HG02981 (cell line): ENCODE results near the gene NUDT12.

Experiments
- ATAC-seq: cut with Tn5 transposase; IDR thresholded peaks from one replicate; pipeline ENCODE4 v1.9.1; 2021; ENCODE audit warnings: mild to moderate bottlenecking, moderate library complexity; ENCODE audit not compliant: unreplicated experiment

The NUDT12 gene

DNA sequence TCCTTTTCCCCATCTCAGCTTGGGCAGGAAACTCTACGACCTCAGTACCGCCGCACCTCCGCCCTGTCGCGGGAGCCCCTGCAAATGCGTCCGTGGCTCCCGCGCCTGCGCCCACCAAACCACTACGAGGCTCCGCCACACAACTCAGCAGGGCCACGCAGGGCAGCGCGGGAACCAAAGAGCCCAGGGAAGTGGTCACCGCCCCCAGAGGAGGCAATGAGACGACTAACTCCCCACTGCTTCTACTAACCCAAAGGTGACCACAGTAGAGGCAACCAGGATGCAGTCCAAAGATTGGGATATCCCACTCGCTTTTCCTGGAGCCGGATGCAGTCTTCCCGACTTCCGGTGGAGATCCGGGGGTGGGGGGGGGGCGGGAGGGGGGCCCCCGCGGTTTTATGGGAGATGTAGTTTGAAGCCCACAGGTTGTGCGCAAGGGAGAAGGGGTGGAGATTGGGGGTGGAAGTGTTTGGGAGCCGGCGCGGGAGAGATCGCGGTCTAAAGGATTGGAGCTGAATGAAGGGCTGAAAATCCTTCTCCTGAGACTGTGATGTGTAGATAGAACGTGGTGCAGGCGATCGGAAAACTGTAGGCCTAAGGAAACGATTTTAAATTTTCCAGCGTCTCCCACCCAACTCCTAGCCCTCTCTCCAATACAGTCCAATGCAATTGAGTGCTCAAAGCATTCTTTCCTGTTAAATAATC lies at the start of gene NUDT12:
NUDT12 (minus strand) TSS at position 337 of the 705 bp plus-strand sequence. CDS start 2,541 bp downstream, outside the sequence.
- ATAC-seq, result peak; percentile 90

GRCh38 chr5:103607346-103607745 lies 44.8 kb upstream of the NUDT12 start:
- ATAC-seq, result no peak

GRCh38 chr5:103605277-103605676 lies 42.7 kb upstream of the NUDT12 start:
- no peak for ATAC-seq

DNA sequence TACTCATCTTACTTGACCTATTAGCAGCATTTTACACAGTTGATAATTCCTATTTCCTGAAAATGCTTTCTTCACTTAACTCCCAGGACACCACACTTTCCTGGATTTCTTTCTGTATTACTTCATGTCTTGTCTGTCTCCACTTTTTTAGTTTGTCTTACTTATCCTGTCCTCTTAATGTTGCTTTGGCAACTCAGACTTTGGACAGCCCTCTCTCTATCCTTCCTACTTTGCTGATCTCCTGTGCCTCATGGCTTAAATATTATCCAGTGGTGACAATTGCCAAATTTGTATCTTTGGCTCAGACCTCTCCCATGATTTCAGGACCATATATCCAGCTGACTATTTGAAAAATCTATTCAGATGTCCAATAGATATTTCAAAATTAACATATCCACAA lies 39.8 kb upstream of the NUDT12 start:
- ATAC-seq, result no peak

- ATAC-seq, result no peak
These were observed 38.7 kb upstream of the NUDT12 start for GRCh38 chr5:103601314-103601713.

DNA sequence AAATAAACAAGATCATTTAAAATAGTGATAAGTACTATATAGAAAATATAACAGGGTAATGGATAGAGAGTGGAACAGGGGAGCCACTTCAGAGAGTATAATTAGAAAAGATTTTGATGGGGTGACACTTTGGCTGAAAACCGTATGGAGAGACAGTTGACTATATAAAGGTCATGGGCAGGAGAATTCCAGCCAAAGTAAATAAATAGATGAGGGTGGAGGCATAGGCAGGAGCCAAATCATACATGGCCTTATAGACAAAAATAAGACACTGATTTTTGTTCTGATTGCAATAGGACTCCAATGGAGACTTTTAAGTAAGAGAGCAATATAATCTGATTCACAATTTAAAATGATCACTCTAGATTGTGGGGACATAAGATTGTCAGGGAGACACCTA lies 37.5 kb upstream of the NUDT12 start:
- ATAC-seq, result no peak

DNA sequence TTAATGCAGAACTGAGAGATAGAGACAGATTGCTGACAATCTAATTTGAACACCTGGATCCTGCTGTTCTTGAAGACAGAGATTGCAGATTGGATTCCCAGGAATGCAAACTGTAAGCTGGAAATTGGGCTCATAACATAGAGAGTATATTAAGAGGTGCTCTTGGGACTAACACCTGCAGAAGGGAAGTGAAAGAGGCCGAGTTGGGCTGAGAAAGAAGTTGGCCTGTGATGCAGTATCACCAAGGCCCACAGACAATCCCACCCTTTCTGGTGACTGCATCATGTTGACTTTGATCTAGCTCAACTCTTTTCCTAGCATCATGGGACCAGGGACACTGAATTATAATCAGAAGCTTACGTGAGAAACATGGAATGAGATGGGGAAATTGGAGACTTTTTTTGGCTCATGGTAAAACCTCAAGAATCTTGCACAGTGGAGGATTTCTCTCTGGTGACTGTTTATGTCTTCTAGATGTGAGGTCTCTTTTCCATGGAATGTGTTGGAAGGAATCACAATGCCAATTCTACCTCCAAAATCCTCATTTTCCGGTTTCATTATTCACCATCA lies 36.5 kb upstream of the NUDT12 start:
- ATAC-seq, result no peak

DNA sequence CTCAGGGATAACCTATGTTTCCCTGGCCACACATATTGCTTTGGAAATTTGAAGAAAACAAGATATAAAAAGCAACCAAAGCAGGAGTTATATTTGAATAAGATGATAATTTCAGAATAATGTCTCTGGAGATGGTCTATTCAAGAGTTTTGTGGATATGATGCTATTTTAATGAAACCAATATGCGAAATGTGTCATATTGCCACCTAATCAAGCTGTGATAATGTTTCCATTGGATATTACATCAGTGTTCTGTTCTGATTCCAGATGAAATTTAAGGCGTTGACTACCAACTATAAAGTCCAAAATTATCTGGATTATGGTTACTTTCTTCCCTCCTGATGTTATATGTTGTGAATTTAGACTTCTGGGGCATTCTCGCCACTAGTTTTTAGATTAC lies 27.6 kb upstream of the NUDT12 start:
- no peak for ATAC-seq

DNA sequence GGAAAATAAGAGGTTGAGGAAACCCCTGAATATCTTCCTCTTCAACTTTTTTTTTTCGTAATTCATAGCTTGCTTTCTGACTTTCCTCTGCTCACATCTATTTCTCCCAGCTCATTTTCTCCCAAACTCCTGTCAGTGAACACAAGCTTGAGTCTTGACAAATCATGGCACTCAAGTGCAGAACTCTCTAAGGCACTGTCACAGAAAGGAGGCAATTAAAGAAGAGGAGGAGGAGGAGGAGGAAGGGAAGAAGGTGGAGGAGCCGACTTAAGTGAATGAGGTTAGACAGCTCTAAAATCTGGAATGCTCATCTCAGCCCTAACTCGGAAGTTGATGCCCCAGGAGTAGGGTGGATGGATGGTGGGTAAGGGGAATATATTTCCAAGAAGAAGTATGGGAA lies 27.2 kb upstream of the NUDT12 start:
- no peak for ATAC-seq

DNA sequence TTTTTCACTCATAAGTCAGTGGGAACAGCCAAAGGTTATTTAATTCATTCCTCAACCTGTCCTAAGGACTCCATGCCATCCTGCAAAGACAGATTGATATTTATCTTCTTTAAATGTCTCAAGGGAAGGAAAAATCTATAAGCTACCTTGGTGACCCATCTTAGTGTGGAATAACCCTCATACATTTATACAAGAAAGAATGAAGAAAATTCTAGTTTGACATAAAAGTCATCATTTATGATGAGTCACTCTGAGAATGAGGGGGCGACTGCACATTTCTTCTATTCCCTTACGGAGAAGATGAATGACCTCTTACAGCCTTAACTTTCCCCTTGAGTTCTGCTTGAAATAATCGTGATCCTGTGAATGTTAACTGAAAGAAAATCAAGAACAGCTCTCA lies 26.8 kb upstream of the NUDT12 start:
- ATAC-seq, result no peak

GRCh38 chr5:103587185-103587748 lies 24.7 kb upstream of the NUDT12 start:
- no peak for ATAC-seq

GRCh38 chr5:103582364-103582763 lies 19.8 kb upstream of the NUDT12 start:
- peak; percentile 57 for ATAC-seq

DNA sequence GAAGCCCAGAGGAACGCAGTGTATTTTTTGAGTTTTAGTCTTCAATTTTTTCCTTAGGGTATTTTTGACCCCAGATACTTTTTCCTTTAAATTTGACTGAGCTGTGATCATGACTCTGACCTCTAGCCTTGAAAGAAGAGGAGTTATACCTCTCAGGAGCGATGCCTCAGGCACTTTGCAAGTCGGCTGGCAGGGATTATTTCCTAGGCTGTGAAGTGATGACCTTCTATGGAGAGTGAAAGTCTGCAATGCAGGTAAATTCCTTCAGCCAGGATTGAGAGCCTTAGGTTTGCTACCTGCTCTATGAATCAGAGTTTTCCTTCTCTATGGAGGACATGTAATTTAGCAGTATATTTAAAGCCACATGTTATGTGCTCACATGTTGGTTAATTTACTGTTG lies 10.8 kb upstream of the NUDT12 start:
- no peak for ATAC-seq

GRCh38 chr5:103572454-103572853 lies 9.9 kb upstream of the NUDT12 start:
- ATAC-seq, result no peak

GRCh38 chr5:103571730-103572129 lies 9.1 kb upstream of the NUDT12 start:
- ATAC-seq, result no peak

DNA sequence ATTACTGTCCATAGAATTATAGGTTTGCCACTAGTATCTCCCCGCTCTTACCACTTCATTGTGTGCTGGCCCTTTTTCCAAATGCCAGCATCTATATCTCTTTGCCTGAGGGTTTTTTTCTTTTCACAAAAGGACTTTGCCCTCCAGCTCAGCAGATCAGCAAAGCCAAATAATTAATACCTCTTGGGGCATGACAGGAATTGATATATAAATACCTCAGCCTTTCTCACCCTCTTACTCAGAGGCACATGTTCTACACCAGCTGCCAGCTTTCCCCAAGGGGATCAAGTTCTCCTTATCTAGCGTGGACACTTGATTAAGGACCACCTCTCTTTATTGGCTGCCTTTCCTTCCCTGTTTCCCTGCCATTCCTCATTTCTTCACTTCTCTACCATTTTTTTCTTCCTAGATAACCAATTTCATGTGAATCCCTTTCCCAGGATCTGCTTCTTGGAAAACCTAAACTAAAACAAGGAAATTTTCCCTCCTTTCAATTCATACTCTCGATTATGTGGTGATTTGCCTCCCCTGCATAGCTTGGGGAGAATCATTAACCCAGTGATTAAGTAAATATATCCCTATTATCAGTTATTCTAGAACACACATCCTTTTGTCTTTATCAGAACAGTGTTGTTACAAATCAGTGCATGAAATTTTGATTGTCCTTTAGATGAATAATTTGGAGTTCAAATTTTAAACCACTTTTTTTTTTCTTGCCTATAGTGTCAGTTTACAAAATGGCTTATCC lies 6.9 kb upstream of the NUDT12 start:
- no peak for ATAC-seq

- ATAC-seq, result no peak
These were observed 3.1 kb upstream of the NUDT12 start for GRCh38 chr5:103565719-103566118.

DNA sequence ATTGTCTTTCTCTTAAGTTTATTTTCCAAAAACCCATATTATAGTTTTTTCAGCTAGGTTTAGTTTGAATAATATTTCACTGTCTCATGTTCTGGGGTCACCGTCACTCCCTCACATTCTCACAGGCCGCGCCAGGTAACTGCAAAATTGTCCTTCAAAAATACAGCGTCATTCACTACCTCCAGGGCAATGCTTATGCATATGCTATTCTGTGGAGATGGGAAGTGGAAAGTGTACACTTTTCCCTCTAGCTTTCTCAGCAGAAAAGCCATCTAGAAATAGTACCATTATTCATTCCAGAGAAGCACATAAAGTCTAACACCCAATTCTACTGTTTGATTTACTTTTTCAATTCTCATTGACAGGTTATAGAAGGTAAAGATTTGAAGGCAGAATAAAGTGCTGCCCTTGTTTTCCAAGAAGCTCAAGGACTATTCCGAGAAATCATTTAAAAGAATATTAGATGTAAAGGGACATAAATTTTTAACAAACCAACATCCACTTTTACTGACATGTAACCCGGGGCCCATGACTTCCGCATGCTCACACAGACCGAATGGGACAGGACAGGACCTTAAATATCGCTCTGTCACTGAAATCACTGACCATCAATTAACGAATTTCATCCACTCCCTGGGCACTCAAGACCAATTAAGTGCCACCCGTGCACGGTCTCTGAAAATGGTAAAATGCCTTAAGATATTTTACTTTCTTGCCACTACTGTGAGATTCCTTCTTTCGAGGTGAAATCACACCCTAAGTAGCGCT lies 720 bp downstream of the NUDT12 start:
- ATAC-seq, result peak; percentile 45

DNA sequence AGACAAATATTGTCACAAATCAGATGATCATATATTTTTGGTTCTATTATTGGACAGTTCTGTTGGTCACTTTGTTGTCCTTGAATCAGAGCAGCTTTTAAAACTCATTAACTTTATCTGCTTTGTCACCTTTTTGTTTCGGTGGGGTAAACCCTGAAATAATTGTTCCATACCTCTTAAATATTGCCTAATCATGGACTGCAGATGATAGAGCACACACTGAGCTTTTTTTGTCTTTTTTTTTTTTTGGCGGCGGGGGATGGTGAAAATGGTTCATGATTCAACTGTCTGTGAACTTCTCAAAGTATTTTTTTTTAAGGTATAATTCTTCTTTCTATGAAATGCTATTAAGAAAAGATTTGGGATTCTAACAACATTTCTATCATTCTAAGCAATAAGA lies 1.8 kb downstream of the NUDT12 start:
- ATAC-seq, result no peak

GRCh38 chr5:103546858-103547257 lies 15.7 kb downstream of the NUDT12 start:
- no peak for ATAC-seq

DNA sequence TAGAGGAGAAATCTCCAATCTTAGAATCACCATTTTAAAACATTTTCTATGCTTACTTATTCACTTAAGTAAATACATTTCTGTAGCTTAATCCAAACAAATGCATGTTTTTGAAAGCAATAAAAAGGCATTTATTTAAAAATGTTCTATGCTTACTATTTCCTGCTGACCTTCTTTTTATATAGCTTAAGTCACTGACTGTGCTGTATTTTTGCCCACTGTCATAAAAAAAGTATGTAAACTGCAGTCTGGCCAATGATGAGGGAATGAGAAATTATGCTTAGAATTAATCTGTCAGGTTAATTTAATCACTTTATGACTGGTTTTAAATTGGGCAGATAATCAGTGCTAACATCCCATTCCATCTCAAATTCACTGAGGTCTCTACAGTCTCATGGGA lies 20.1 kb downstream of the NUDT12 start:
- ATAC-seq, result no peak
